ENCODE results near the gene MNX1. TPM values are rescaled to one million over a fixed set of nuclear protein-coding genes. Genes with fewer than 3 reads are reported as not detected.

Gene MNX1
- total and polyA plus RNA-seq, 10 of the 15 experiments (the other 5 are each of a cell fraction or from before 2014, with no cell fraction given): 0.22 to 2.7 (median 1.3) TPM; not detected in 1

- H3K9ac ChIP-seq (ENCODE audit: control insufficient read depth, insufficient read depth, low read length): no peak overlapping the region
- H3K27me3 ChIP-seq (replicated peaks in 1 of 2; ENCODE audit: control insufficient read depth in 2 of 2, insufficient read depth in 2 of 2, low read length in 1 of 2): no peaks in the 10 kb centered on the region; a peak in 1 of 4 replicates
- no peaks in the 10 kb centered on the region for H3K4me1 ChIP-seq (ENCODE audit: control insufficient read depth, insufficient read depth, low read length)
- no peak overlapping the region for H3K4me3 ChIP-seq
- no peaks in the 10 kb centered on the region for H4K20me1 ChIP-seq (ENCODE audit: control insufficient read depth, insufficient read depth)
- CTCF ChIA-PET: interaction anchor here (0.7 kb wide), 1 partner anchor 43 kb away, joined by 5 read pairs; no protein-coding TSS in a partner anchor
- ATAC-seq (no peak), DNase-seq (ENCODE audit: low read depth, low spot score) (no peak), FAIRE-seq (no peak)
- H3K36me3 ChIP-seq (ENCODE audit: control insufficient read depth in 2 of 2, insufficient read depth in 2 of 2, low read length in 1 of 2): no peaks in the 10 kb centered on the region
- no peak overlapping the region for H3K4me2 ChIP-seq (ENCODE audit: control insufficient read depth, insufficient read depth)
- no TSS peak for BruUV-seq (replicated peaks)
- in situ Hi-C loops (cut with MboI): no loop called here
- WGBS (ENCODE audit: insufficient coverage, insufficient replicate concordance, low lambda C conversion rate, missing lambda C conversion rate): 62% methylated on average over 8 of the region's 8 CpGs
- H3K27ac ChIP-seq (ENCODE audit: control insufficient read depth, insufficient read depth): no peak overlapping the region
- SMC1A ChIA-PET (ENCODE audit: uncharacterized antibody, unreplicated experiment): no interaction called here
- POLR2A ChIA-PET: no interaction called here
- H2AFZ ChIP-seq (ENCODE audit: control insufficient read depth, low read depth, low read length): no peak overlapping the region
- no peaks in the 10 kb centered on the region for H3K79me2 ChIP-seq (ENCODE audit: control insufficient read depth, insufficient read depth, low read length)
- intact Hi-C loops (cut with micrococcal nuclease; ENCODE audit: unreplicated experiment): no loop called here
- RAD21 ChIA-PET (ENCODE audit: unreplicated experiment): interaction anchor here (1.3 kb wide), 1 partner anchor 28 kb away, joined by 3 read pairs; no protein-coding TSS in a partner anchor
- TF ChIP-seq NR2F1 (conservative IDR thresholded peaks at IDR 0.05) (no peak), PBX3 (IDR thresholded peaks at IDR 0.05; ENCODE audit: insufficient replicate concordance, low read depth, low read length) (no peak), CHD2 (IDR thresholded peaks at IDR 0.05; ENCODE audit: borderline replicate concordance, low read depth, low read length) (no peak), TBL1XR1 (IDR thresholded peaks at IDR 0.05; ENCODE audit: low read depth, low read length) (no peak), SP1 (IDR thresholded peaks at IDR 0.05; ENCODE audit: low read depth, low read length) (no peak), JUND (IDR thresholded peaks at IDR 0.05; ENCODE audit: low read depth, low read length) (no peak), STAT3 (IDR thresholded peaks at IDR 0.05; ENCODE audit: low read depth, low read length) (no peak), MTA2 (IDR thresholded peaks at IDR 0.05; ENCODE audit: low read depth) (no peak), EP300 (IDR thresholded peaks at IDR 0.05; ENCODE audit: borderline replicate concordance in 1 of 2, control insufficient read depth in 1 of 2, low read depth in 2 of 2, low read length in 2 of 2) (no peak), PAX5 (IDR thresholded peaks at IDR 0.05; ENCODE audit: borderline replicate concordance, low read depth, low read length) (no peak), TCF7 (IDR thresholded peaks at IDR 0.05; ENCODE audit: borderline replicate concordance) (no peak), CREB1 (IDR thresholded peaks at IDR 0.05; ENCODE audit: low read depth) (no peak), GABPA (IDR thresholded peaks at IDR 0.05; ENCODE audit: low read depth) (no peak), ZBTB4 (CRISPR knock-in tag; IDR thresholded peaks at IDR 0.05) (no peak)
- H3K9me3 ChIP-seq (replicated peaks; ENCODE audit: control insufficient read depth, insufficient read depth, low read length): no peaks in the 10 kb centered on the region
Observed at GRCh38 chr7:156994417-156994816, 16.0 kb downstream of the MNX1 start.
